HG03457 (cell line): ENCODE data around the gene PIK3R6.
"Not testable (repeated sequence)": the region's sequence is repeated elsewhere in the genome, so short reads cannot be mapped to it uniquely, and the experiment has no call there.

Source experiments
- ATAC-seq: cut with Tn5 transposase; IDR thresholded peaks from one replicate; pipeline ENCODE4 v1.9.1; 2021; ENCODE audit warnings: moderate number of reproducible peaks; ENCODE audit not compliant: unreplicated experiment

Gene PIK3R6

GRCh38 chr17:8856205-8856603 lies 11.3 kb downstream of the PIK3R6 start:
- not testable (repeated sequence) for ATAC-seq

GRCh38 chr17:8855477-8856204 lies 11.8 kb downstream of the PIK3R6 start:
- ATAC-seq = no peak

GRCh38 chr17:8851600-8851999 lies 15.9 kb downstream of the PIK3R6 start:
- ATAC-seq = no peak

- ATAC-seq = no peak
Measured at GRCh38 chr17:8849311-8850041, 18.0 kb downstream of the PIK3R6 start.

- no peak for ATAC-seq
Measured at GRCh38 chr17:8847891-8848290, 19.6 kb downstream of the PIK3R6 start.

- ATAC-seq = no peak
Measured at GRCh38 chr17:8846768-8847211, 20.7 kb downstream of the PIK3R6 start.

- no peak for ATAC-seq
Measured at GRCh38 chr17:8844229-8845218, 22.9 kb downstream of the PIK3R6 start.

GRCh38 chr17:8843344-8843743 lies 24.1 kb downstream of the PIK3R6 start:
- ATAC-seq = no peak

GRCh38 chr17:8841844-8842243 lies 25.6 kb downstream of the PIK3R6 start:
- ATAC-seq = no peak

- ATAC-seq = no peak
Measured at GRCh38 chr17:8839410-8839935, 28.0 kb downstream of the PIK3R6 start.

GRCh38 chr17:8838551-8839095 lies 28.9 kb downstream of the PIK3R6 start:
- no peak for ATAC-seq

GRCh38 chr17:8837563-8838075 lies 29.9 kb downstream of the PIK3R6 start:
- ATAC-seq = no peak

GRCh38 chr17:8836821-8837562 lies 30.5 kb downstream of the PIK3R6 start:
- no peak for ATAC-seq

- ATAC-seq = no peak
Measured at GRCh38 chr17:8835631-8836364, 31.7 kb downstream of the PIK3R6 start.

GRCh38 chr17:8835106-8835505 lies 32.4 kb downstream of the PIK3R6 start:
- no peak for ATAC-seq

- no peak for ATAC-seq
Measured at GRCh38 chr17:8832711-8833352, 34.6 kb downstream of the PIK3R6 start.

GRCh38 chr17:8831234-8831849 lies 36.1 kb downstream of the PIK3R6 start:
- no peak for ATAC-seq

GRCh38 chr17:8830141-8830540 lies 37.3 kb downstream of the PIK3R6 start:
- ATAC-seq = no peak
